Measurements from ENCODE around the gene RBP3.

DNA sequence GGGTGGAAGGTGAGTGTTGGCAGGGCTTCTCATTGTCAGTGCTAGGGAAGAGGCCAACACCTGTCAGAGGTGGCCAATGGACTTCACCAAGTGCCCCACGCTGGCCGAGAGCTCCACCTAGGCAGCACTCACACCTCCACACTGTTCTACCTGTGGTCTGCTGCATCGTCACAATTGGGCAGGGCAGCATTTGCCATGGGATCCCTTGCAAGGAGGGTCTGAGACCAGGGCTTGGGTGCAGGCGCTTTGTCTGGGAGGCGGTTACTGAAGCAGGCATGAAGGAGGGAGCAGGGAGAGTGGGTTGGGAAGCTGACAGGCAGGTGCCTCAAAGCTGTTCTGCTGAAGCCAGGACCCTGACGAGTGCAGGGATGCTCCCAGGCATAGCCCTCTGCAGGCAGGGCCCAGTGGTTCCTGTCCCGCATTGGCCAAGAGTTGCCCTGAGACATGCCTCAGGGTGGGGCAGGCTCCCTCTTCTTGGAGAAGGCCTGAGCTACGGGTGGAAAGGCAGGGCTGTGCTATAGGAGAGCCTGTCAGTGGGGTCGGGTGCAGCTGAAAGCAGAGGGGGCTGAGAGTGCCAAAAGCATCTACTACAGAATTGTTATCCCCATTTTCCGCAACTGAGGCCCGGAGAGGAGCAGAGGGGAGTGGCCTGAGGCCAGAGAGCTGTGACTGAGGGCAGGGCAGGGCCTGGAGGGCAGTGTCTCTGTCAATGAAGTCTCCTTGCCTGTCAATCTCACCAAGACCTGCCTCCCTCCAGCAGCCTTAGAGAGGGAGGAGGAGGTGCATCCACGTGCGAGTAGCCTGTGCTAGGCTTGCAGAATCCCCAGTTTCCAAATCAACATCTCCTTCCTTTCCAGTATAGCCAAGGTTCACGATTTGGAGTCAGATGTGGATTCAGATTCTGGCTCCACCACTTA, 4.0 kb downstream of the RBP3 start:
- TF ChIP-seq, protein P1, sequence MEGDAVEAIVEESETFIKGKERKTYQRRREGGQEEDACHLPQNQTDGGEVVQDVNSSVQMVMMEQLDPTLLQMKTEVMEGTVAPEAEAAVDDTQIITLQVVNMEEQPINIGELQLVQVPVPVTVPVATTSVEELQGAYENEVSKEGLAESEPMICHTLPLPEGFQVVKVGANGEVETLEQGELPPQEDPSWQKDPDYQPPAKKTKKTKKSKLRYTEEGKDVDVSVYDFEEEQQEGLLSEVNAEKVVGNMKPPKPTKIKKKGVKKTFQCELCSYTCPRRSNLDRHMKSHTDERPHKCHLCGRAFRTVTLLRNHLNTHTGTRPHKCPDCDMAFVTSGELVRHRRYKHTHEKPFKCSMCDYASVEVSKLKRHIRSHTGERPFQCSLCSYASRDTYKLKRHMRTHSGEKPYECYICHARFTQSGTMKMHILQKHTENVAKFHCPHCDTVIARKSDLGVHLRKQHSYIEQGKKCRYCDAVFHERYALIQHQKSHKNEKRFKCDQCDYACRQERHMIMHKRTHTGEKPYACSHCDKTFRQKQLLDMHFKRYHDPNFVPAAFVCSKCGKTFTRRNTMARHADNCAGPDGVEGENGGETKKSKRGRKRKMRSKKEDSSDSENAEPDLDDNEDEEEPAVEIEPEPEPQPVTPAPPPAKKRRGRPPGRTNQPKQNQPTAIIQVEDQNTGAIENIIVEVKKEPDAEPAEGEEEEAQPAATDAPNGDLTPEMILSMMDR (IDR thresholded peaks at IDR 0.05) = no peak
- no peak for TF ChIP-seq POLR2A (IDR thresholded peaks at IDR 0.05)

All from adrenal gland (tissue), 5 donors.